ENCODE measurements around the gene TFF2.

DNA sequence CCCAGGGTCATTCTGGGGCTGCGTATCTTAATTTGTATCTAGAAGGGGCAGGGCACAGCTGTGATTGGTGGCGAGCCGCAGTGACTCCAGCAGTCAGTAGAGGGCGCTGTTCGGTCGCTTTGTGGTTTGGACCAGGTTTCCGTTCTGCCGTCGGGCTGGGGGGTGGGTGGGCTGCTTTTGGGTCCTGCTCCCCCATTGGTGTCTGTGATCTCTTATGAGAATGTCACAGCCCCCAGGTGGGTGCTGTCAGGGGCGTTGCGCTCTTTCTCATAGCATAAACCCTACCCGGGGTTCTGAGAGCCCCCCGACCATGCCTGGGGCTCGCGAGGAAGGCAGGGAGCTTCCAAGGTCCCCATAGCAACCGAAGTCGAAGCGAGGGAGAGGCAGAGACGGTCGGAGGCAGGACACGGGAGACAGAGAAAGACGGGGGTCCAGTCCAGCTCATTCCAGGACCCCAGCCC lies 41.0 kb downstream of the TFF2 start:
- TF ChIP-seq, protein P1, sequence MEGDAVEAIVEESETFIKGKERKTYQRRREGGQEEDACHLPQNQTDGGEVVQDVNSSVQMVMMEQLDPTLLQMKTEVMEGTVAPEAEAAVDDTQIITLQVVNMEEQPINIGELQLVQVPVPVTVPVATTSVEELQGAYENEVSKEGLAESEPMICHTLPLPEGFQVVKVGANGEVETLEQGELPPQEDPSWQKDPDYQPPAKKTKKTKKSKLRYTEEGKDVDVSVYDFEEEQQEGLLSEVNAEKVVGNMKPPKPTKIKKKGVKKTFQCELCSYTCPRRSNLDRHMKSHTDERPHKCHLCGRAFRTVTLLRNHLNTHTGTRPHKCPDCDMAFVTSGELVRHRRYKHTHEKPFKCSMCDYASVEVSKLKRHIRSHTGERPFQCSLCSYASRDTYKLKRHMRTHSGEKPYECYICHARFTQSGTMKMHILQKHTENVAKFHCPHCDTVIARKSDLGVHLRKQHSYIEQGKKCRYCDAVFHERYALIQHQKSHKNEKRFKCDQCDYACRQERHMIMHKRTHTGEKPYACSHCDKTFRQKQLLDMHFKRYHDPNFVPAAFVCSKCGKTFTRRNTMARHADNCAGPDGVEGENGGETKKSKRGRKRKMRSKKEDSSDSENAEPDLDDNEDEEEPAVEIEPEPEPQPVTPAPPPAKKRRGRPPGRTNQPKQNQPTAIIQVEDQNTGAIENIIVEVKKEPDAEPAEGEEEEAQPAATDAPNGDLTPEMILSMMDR (IDR thresholded peaks at IDR 0.05): peak; percentile 58 to 76 (median 71)
- no peak for TF ChIP-seq POLR2A (IDR thresholded peaks at IDR 0.05)
